GM18498 (cell line): ENCODE measurements around the gene PPDPF.
A peak's percentile ranks its signal among the peaks of the same experiment; 100 is the strongest.
"Not testable (repeated sequence)": the region's sequence is repeated elsewhere in the genome, so short reads cannot be mapped to it uniquely, and the experiment has no call there.

ENCODE experiments used
- ATAC-seq: cut with Tn5 transposase; IDR thresholded peaks from one replicate; pipeline ENCODE4 v1.9.1; 2021; ENCODE audit warnings: mild to moderate bottlenecking, moderate library complexity; ENCODE audit not compliant: unreplicated experiment

PPDPF gene, protein sequence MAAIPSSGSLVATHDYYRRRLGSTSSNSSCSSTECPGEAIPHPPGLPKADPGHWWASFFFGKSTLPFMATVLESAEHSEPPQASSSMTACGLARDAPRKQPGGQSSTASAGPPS

DNA sequence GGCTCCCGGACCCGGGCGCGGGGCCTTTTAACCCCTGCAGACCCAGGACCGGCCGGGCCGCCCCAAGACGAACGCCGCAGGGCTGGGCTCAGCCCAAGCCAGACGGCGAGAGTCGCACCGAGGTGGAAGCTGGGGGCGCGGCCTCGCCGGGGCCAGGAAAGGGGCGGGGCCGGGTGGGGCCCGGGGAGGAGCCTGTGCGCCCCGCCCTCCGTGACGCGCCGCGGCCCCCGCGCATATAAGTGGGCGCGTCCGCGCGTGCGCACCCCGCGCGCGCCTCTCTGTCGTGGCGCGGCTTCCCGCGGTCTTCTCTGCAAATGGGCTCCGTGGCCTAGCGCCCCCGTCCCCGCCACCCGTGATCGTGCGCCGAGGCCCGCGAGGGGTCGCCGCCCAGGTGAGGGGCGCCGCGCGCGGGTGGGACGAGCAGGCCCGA lies at the start of gene PPDPF:
TSS of gene PPDPF (plus strand) at position 262 of the 430 bp plus-strand sequence. CDS start 544 bp downstream, outside the sequence.
- peak; percentile 77 for ATAC-seq

DNA sequence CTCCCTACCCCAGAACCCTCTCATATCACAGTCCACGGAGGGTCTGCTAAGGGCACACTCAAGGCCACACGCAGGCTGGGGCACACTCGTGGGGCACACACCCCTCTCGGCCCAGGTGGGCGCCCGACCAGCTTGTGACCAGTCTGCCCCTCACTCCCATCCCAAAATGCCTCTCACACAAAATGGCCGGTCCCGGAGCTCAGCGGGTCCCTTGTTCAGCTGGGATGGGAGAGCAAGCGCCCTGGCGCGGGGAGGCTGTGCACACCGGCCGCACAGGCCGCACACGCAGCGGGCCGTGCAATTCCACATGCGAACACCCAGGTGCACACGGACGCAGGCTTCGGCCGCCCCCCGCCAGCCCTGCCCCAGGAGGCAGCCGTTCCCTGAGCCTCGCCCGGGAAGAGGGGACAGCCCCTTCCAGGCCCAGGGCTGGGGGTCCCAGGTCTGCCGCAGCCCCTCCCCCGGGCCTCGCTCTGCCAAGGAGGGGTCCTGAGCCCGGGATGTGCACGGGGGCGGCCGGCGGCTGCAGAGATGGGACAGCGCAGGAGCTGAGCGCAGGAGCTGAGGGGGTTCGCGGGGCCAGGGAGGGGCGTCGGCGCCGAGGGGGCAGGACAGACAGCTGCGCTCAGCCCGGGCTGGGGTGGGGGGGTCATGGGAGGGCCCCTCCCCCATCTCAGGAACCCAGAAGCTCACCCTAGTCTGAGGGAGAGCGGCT lies 49.4 kb upstream of the PPDPF start:
- no peak for ATAC-seq

DNA sequence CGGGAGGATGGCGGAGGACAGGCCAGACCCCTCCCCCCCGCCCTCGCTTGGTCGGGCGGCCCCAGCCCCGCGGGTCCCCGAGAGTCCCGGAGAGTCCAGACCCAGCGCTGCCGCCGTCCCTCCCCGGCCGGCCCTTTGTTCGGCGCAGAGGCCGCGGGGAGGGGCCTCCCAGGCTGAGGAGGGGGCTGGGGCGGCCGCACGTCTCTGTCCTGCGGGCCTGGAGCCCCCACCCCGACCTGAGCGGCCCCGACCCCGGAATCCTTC lies 48.9 kb upstream of the PPDPF start:
- no peak for ATAC-seq

GRCh38 chr20:63471981-63472831 lies 48.4 kb upstream of the PPDPF start, which contains the start of gene KCNQ2:
TSS of gene KCNQ2 (minus strand) at chr20:63472655. CDS start at chr20:63472463, 192 bp downstream.
- no peak for ATAC-seq

DNA sequence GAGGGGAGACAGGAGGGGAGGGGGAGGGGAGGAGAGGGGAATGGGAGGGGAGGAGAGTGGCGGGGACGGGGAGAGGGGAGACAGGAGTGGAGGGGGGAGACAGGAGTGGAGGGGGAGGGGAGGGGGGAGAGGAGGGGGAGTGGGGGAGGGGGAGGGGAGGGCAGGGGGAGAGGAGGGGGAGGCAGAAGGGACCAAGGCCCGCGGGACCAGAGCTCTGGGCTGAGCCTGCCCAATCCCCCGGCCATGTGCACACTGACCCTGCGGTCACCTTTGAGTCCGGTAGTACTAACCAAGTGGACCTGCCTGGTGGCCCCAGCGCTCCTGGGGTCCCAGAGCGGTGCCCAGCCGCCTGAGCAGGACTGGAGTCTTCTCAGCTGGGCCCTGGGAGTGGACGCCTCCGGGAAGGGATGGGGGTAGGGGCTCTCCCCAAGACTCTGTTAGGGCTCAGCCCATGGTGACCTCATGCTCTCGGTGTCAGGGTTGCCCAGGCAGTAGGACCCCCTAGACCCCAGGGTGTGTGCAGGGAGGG lies 47.6 kb upstream of the PPDPF start:
- ATAC-seq: no peak

GRCh38 chr20:63473555-63474449 lies 46.8 kb upstream of the PPDPF start:
- ATAC-seq: no peak

- no peak for ATAC-seq
Measured at GRCh38 chr20:63475209-63475608, 45.4 kb upstream of the PPDPF start.

GRCh38 chr20:63477061-63477616 lies 43.4 kb upstream of the PPDPF start:
- no peak for ATAC-seq

GRCh38 chr20:63477944-63478343 lies 42.6 kb upstream of the PPDPF start:
- no peak for ATAC-seq

GRCh38 chr20:63478346-63479302 lies 41.9 kb upstream of the PPDPF start:
- ATAC-seq: no peak

DNA sequence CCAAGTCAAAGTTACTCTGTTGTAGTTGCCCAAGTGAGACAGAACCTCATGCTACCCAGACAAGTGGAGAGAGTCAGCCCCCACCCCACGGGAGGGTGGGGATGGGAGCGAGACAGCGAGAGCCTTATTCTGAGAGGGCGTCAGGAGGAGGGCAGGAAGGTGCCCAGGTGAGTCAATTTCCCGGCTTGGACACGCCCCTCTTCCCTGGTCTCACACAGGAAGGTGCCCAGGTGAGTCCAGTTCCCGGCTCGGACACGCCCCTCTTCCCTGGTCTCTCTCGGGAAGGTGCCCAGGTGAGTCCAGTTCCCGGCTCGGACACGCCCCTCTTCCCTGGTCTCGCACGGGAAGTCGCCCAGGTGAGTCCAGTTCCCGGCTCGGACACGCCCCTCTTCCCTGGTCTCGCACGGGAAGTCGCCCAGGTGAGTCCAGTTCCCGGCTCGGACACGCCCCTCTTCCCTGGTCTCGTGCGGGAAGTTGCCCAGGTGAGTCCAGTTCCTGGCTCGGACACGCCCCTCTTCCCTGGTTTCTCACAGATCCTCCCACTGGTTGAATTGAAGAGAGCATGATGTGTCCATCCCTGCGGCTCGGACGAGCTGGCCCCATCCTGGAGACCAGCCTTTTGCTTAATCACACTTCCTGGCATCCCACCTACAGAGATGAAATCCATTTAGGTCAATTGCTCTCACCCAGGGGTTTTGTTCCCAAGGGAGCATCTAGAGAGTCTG lies 40.7 kb upstream of the PPDPF start:
- ATAC-seq: not testable (repeated sequence)

- no peak for ATAC-seq
Measured at GRCh38 chr20:63481503-63481902, 39.1 kb upstream of the PPDPF start.

GRCh38 chr20:63482021-63482587 lies 38.5 kb upstream of the PPDPF start:
- ATAC-seq: no peak

DNA sequence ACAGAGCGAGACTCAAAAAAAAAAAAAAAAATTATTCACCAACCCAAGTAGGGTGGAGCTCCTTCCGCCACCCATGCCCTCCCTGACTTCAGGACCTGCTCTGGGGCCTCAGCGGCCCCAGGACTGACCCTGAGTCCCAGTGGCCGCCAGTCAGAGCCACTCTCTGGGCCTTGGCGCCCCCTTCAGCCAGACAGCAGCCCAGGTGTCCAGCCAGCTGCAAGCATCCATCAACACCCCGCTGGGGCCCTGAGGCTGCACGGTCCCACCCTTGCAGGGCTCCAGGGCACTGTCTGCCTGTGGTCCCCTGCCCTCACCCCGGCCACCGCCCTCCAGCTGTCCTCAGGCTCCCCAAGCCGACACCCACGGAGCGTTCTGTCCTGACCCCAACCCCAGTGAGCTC lies 36.7 kb upstream of the PPDPF start:
- no peak for ATAC-seq

- no peak for ATAC-seq
Measured at GRCh38 chr20:63484236-63484635, 36.3 kb upstream of the PPDPF start.

DNA sequence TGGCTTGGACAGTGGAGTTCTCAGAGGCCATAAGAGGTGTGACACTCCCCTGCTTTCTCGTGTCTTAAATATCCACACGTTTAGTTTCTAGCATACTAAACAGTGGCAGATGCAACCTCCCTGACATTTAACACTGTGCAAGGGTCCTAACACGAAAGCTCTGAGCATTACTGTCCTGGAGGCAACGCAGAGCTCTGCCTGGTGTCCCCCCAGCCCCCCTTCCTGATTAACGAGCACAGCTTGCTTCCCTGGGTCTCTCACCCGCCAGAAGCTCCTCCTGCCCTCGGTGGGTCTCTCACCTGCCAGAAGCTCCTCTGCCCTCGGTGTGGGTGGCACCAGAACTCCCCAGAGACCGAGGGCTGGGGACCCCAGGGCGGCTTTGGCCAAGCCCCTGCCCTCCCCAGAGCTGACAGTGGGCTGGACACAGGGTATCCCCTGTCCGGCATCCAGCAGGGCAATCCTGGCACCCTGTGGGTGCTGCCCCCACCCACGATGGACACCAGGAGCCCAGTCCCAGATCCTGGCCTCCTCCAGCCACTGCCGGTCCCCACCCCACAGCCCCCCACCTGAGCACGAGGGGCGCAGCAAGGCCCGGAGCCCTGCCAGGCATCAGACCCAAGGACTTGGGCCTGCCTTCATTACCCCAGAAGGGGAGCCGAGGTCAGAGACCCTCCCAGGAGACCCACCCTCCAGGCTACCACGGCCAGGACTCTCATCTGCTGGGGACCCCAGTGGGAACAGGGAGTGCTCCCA lies 35.7 kb upstream of the PPDPF start:
- ATAC-seq: no peak

GRCh38 chr20:63486300-63486855 lies 34.2 kb upstream of the PPDPF start:
- no peak for ATAC-seq
